CD14-positive monocyte (primary cell): ENCODE measurements around the gene CFAP74. TPM values are rescaled to one million over a fixed set of nuclear protein-coding genes. Genes with fewer than 3 reads are reported as not detected.

ENCODE experiments used
- DNase-seq, 3 donors: peaks; one replicate each; pipeline ENCODE4 v3.0.0-alpha.2; 2011 to 2022
- H2AFZ ChIP-seq: 2 replicates; pipeline ENCODE4 v1.6.0; 2012; ENCODE audit warnings: mild to moderate bottlenecking, low read depth, low read length, inconsistent platforms; ENCODE audit not compliant: insufficient read depth, poor library complexity, severe bottlenecking
- H3K27ac ChIP-seq, 2 donors: 1 replicate in 1 of 2; 2 replicates in 1 of 2; pipeline ENCODE4 v1.5.1; 2012 to 2013; ENCODE audit warnings: low read length in 2 of 2, control low read depth in 1 of 2, inconsistent platforms in 1 of 2, low read depth in 1 of 2, mild to moderate bottlenecking in 1 of 2
- H3K27me3 ChIP-seq, 2 donors: one replicate each; pipeline versions ENCODE4 v1.6.0 to v1.6.1; 2011 to 2013; ENCODE audit warnings: low read length in 2 of 2; ENCODE audit not compliant: control insufficient read depth in 2 of 2, insufficient read depth in 2 of 2
- H3K36me3 ChIP-seq, 2 donors: replicated peaks in 1 of 2; 1 replicate in 1 of 2; 2 replicates in 1 of 2; pipeline versions ENCODE4 v1.5.1 to v1.6.1; 2012 to 2013; ENCODE audit warnings: low read length in 2 of 2, control low read depth in 1 of 2, inconsistent platforms in 1 of 2, mild to moderate bottlenecking in 1 of 2; ENCODE audit not compliant: insufficient read depth in 2 of 2, control insufficient read depth in 1 of 2
- H3K4me1 ChIP-seq, 2 donors: 1 replicate in 1 of 2; 2 replicates in 1 of 2; pipeline versions ENCODE4 v1.5.1 to v1.6.1; 2012 to 2013; ENCODE audit warnings: low read length in 2 of 2, control low read depth in 1 of 2, inconsistent platforms in 1 of 2, mild to moderate bottlenecking in 1 of 2, moderate library complexity in 1 of 2; ENCODE audit not compliant: insufficient read depth in 2 of 2, control insufficient read depth in 1 of 2
- H3K4me2 ChIP-seq: replicated peaks from 2 replicates; pipeline ENCODE3; 2012; ENCODE audit warnings: low read length, moderate library complexity, mild to moderate bottlenecking; ENCODE audit not compliant: poor library complexity, severe bottlenecking; ENCODE audit errors: extremely low read depth
- H3K4me3 ChIP-seq, 3 experiments: fragments of 200-600 bp in 1 of 3; sonication (generic) in 1 of 3; replicated peaks in 1 of 3; 1 replicate in 2 of 3; 2 replicates in 1 of 3; pipeline ENCODE4 v1.5.1; 2011 to 2013; ENCODE audit warnings: low read length in 3 of 3, mild to moderate bottlenecking in 3 of 3, control low read depth in 2 of 3, low read depth in 2 of 3, inconsistent platforms in 1 of 3, moderate library complexity in 1 of 3
- H3K79me2 ChIP-seq: 2 replicates; pipeline ENCODE4 v1.6.0; 2012; ENCODE audit warnings: mild to moderate bottlenecking, control low read depth, inconsistent platforms, low read length, moderate library complexity; ENCODE audit not compliant: insufficient read depth
- H3K9ac ChIP-seq: 2 replicates; pipeline ENCODE4 v1.6.0; 2017; ENCODE audit warnings: low read length, mild to moderate bottlenecking; ENCODE audit not compliant: insufficient read depth, poor library complexity, severe bottlenecking
- H3K9me3 ChIP-seq, 2 donors: replicated peaks in 1 of 2; 1 replicate in 1 of 2; 2 replicates in 1 of 2; pipeline versions ENCODE4 v1.5.1 to v1.6.1; 2012 to 2013; ENCODE audit warnings: low read length in 2 of 2, control low read depth in 1 of 2; ENCODE audit not compliant: control insufficient read depth in 1 of 2, insufficient read depth in 1 of 2
- H4K20me1 ChIP-seq: 2 replicates; pipeline ENCODE4 v1.6.0; 2012; ENCODE audit warnings: mild to moderate bottlenecking, low read length, control low read depth, moderate library complexity; ENCODE audit not compliant: insufficient read depth
- H3K27ac Mint-ChIP-seq, 7 donors: one replicate each; pipeline ENCODE4 v1.8.0; 2020; ENCODE audit warnings: mild to moderate bottlenecking in 7 of 7, mixed read lengths in 7 of 7, moderate library complexity in 6 of 7, inconsistent platforms in 2 of 7
- H3K27me3 Mint-ChIP-seq, 3 donors: one replicate each; pipeline ENCODE4 v1.8.0; 2021 to 2022; ENCODE audit warnings: low read depth in 3 of 3, mild to moderate bottlenecking in 3 of 3, mixed read lengths in 3 of 3, moderate library complexity in 3 of 3, inconsistent platforms in 1 of 3
- H3K36me3 Mint-ChIP-seq, 2 donors: one replicate each; pipeline ENCODE4 v1.8.0; 2020; ENCODE audit warnings: mixed read lengths in 2 of 2, inconsistent platforms in 1 of 2, mild to moderate bottlenecking in 1 of 2
- H3K4me1 Mint-ChIP-seq: one replicate; pipeline ENCODE4 v1.8.0; 2020; ENCODE audit warnings: mild to moderate bottlenecking, mixed read lengths
- H3K4me3 Mint-ChIP-seq, 2 donors: one replicate each; pipeline ENCODE4 v1.8.0; 2020; ENCODE audit warnings: mild to moderate bottlenecking in 2 of 2, mixed read lengths in 2 of 2, moderate library complexity in 1 of 2
- H3K9me3 Mint-ChIP-seq, 7 donors: one replicate each; pipeline ENCODE4 v1.8.0; 2020 to 2022; ENCODE audit warnings: mixed read lengths in 7 of 7, mild to moderate bottlenecking in 6 of 7, moderate library complexity in 6 of 7, inconsistent platforms in 2 of 7
- WGBS: methylation state at CpG from one replicate; pipeline ENCODE4 v1.1.5; 2013; ENCODE audit warnings: missing lambda C conversion rate; ENCODE audit not compliant: insufficient coverage; 5-methylcytosine and 5-hydroxymethylcytosine counted together
- intact Hi-C, 2 donors: fragments of 100-400 bp; cut with micrococcal nuclease; formaldehyde crosslinking; loops; one replicate each; pipeline versions ENCODE4 v1.15.0 to v1.15.1; 2023
- polyA plus RNA-seq, 3 donors: library from polyadenylated mRNA; depleted of rRNA in 1 of 3; unstranded in 2 of 3; stranded (reverse) in 1 of 3; fragments of 300-500 nt in 2 of 3; fragments of >200 nt in 1 of 3; fragmentation: Illumina TruSeq in 2 of 3; gene quantifications; 1 replicate in 2 of 3; 2 replicates in 1 of 3; pipeline ENCODE4 v1.2.3, GENCODE V29; 2012 to 2021
- TF ChIP-seq, protein P1 (sequence below): fragments of 200-600 bp; IDR thresholded peaks from one replicate; pipeline ENCODE4 v1.8.0; 2022; ENCODE audit warnings: antibody characterized with exemption, mild to moderate bottlenecking

Gene CFAP74
- polyA plus RNA-seq, 3 donors = not detected

- Mint-ChIP-seq H3K4me1 (peaks cover 2% of the 10 kb centered on the region), H3K4me3 (no peak overlapping the region), H3K36me3 (peaks cover 0 to 1% of the 10 kb centered on the region in 2 donors), H3K27ac (no peak overlapping the region), H3K27me3 (peaks cover 24 to 38% (median 33%) of the 10 kb centered on the region in 3 donors), H3K9me3 (peaks cover 0 to 3% (median 0%) of the 10 kb centered on the region in 7 donors)
- DNase-seq = no peak
- no peaks in the 10 kb centered on the region for H3K36me3 ChIP-seq
- WGBS = 100% methylated on average over 3 of the region's 4 CpGs
- H3K4me1 ChIP-seq = peaks cover 3 to 10% of the 10 kb centered on the region in 2 donors
- H4K20me1 ChIP-seq = no peaks in the 10 kb centered on the region
- H3K27me3 ChIP-seq = peaks cover 0 to 29% of the 10 kb centered on the region in 2 donors
- intact Hi-C loops = loop anchor here in 1 of 2 donors (5.0 kb wide), 1 partner anchor 80 kb away; no protein-coding TSS in a partner anchor
- no peak overlapping the region for H3K9ac ChIP-seq
- no peak overlapping the region for H3K27ac ChIP-seq
- H2AFZ ChIP-seq = no peak overlapping the region
- H3K4me3 ChIP-seq = no peak overlapping the region
- H3K79me2 ChIP-seq = no peaks in the 10 kb centered on the region
- no peak overlapping the region for H3K4me2 ChIP-seq
- TF ChIP-seq, protein P1, sequence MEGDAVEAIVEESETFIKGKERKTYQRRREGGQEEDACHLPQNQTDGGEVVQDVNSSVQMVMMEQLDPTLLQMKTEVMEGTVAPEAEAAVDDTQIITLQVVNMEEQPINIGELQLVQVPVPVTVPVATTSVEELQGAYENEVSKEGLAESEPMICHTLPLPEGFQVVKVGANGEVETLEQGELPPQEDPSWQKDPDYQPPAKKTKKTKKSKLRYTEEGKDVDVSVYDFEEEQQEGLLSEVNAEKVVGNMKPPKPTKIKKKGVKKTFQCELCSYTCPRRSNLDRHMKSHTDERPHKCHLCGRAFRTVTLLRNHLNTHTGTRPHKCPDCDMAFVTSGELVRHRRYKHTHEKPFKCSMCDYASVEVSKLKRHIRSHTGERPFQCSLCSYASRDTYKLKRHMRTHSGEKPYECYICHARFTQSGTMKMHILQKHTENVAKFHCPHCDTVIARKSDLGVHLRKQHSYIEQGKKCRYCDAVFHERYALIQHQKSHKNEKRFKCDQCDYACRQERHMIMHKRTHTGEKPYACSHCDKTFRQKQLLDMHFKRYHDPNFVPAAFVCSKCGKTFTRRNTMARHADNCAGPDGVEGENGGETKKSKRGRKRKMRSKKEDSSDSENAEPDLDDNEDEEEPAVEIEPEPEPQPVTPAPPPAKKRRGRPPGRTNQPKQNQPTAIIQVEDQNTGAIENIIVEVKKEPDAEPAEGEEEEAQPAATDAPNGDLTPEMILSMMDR = no peak
- H3K9me3 ChIP-seq = no peaks in the 10 kb centered on the region
These were observed 38.3 kb upstream of the CFAP74 start for GRCh38 chr1:2041887-2042286.

DNA sequence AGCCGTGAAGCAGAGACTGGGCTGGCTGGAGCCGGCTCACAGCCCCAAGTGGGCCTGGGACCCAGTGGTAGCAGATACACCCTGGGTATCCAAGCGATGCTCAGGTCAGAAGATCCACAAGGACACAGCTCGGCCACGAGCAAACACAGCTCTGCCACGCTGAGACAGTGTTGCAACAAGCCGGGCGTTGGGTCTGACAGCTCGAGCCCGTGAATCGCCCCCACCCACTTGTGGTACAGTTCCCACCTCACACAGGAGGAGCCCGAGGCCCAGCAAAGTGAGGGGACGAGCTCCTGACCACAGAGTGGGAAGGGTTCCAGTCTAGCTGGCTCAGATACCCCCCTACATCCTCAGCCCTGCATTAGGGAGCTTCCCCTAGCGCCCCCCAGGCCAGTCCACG, 37.7 kb upstream of the CFAP74 start:
- H3K27me3 ChIP-seq = peaks cover 0 to 23% of the 10 kb centered on the region in 2 donors
- no peak for DNase-seq

More for the DNA sequence above, 37.7 kb upstream of the CFAP74 start:
- Histone ChIP-seq H3K4me2 (no peak overlapping the region), H3K36me3 (no peaks in the 10 kb centered on the region), H3K4me1 (peaks cover 3 to 10% of the 10 kb centered on the region in 2 donors), H4K20me1 (no peaks in the 10 kb centered on the region), H3K27ac (no peak overlapping the region), H3K9me3 (no peaks in the 10 kb centered on the region), H3K9ac (no peak overlapping the region), H3K79me2 (no peaks in the 10 kb centered on the region), H2AFZ (no peak overlapping the region), H3K4me3 (no peak overlapping the region)
- peaks cover 2% of the 10 kb centered on the region for H3K4me1 Mint-ChIP-seq
- H3K27me3 Mint-ChIP-seq = peaks cover 24 to 34% (median 28%) of the 10 kb centered on the region in 3 donors
- H3K27ac Mint-ChIP-seq = peak overlapping the region in 1 of 7 donors; percentile 7
- WGBS = 82% methylated on average over 8 of the region's 15 CpGs
- H3K4me3 Mint-ChIP-seq = no peak overlapping the region
- intact Hi-C loops = loop anchor here in 1 of 2 donors (5.0 kb wide), 1 partner anchor 79 kb away; no protein-coding TSS in a partner anchor
- TF ChIP-seq, protein P1 = no peak
- peaks cover 0 to 3% (median 0%) of the 10 kb centered on the region in 7 donors for H3K9me3 Mint-ChIP-seq
- H3K36me3 Mint-ChIP-seq = peaks cover 0 to 1% of the 10 kb centered on the region in 2 donors
